Vagina (tissue), 2 donors: Measurements from ENCODE around the gene FCRL1. TPM values are rescaled to one million over a fixed set of nuclear protein-coding genes. Genes with fewer than 3 reads are reported as not detected.

Experiments used
- DNase-seq, 2 donors: peaks; one replicate each; pipeline ENCODE4 v3.0.0-alpha.2; 2017; ENCODE audit errors: extremely low spot score in 2 of 2
- H3K27ac ChIP-seq: fragments of 200-600 bp; sonication (generic); one replicate; pipeline ENCODE4 v1.5.1; 2019
- H3K27me3 ChIP-seq: fragments of 200-600 bp; sonication (generic); one replicate; pipeline ENCODE4 v1.5.1; 2019
- H3K36me3 ChIP-seq, 2 donors: fragments of 200-600 bp; sonication (generic); one replicate each; pipeline ENCODE4 v1.5.1; 2017 to 2019
- H3K4me1 ChIP-seq: fragments of 200-600 bp; sonication (generic); one replicate; pipeline ENCODE4 v1.5.1; 2019
- H3K4me3 ChIP-seq, 2 donors: fragments of 200-600 bp; sonication (generic); 1 replicate in 1 of 2; 2 replicates in 1 of 2; pipeline ENCODE4 v1.5.1; 2016 to 2019
- H3K9me3 ChIP-seq: fragments of 200-600 bp; sonication (generic); one replicate; pipeline ENCODE4 v1.5.1; 2019
- CTCF ChIP-seq, 3 experiments: fragments of 450-650 bp in 2 of 3; fragments of 200-600 bp in 1 of 3; sonication (generic) in 1 of 3; IDR thresholded peaks; one replicate each; pipeline ENCODE4 v1.5.1; 2017 to 2019; ENCODE audit warnings: antibody characterized with exemption in 3 of 3, mild to moderate bottlenecking in 2 of 3, moderate library complexity in 2 of 3
- POLR2A ChIP-seq, 2 donors: fragments of 450-650 bp; IDR thresholded peaks; one replicate each; pipeline ENCODE4 v1.6.1; 2017; ENCODE audit warnings: antibody characterized with exemption in 2 of 2, mild to moderate bottlenecking in 2 of 2, moderate library complexity in 2 of 2
- POLR2AphosphoS5 ChIP-seq, 2 donors: sonication (generic); formaldehyde crosslinking; IDR thresholded peaks; one replicate each; pipeline ENCODE4 v1.9.0; 2017; ENCODE audit warnings: antibody characterized with exemption in 2 of 2, mild to moderate bottlenecking in 2 of 2, low read depth in 1 of 2; ENCODE audit not compliant: insufficient read depth in 1 of 2
- intact Hi-C: fragments of 100-400 bp; cut with DNase I; formaldehyde crosslinking; loops from one replicate; pipeline ENCODE4 v1.15.1; 2023
- total RNA-seq: library from RNA; depleted of rRNA; stranded (reverse); fragments of >200 nt; gene quantifications from one replicate; pipeline ENCODE4 v1.2.3, GENCODE V29; 2016

FCRL1 gene
- total RNA-seq, 1 donor from 2014 or later: 0.49 TPM

GRCh38 chr1:157829210-157829609, 9.3 kb upstream of the FCRL1 start:
- Histone ChIP-seq H3K4me3 (no peak overlapping the region), H3K4me1 (no peaks in the 10 kb centered on the region), H3K36me3 (no peaks in the 10 kb centered on the region), H3K27me3 (no peaks in the 10 kb centered on the region), H3K9me3 (no peaks in the 10 kb centered on the region), H3K27ac (no peak overlapping the region)
- no peak for DNase-seq
- no peak for TF ChIP-seq POLR2AphosphoS5 (IDR thresholded peaks at IDR 0.05; ENCODE audit: insufficient read depth in 1 of 2, low read depth in 1 of 2)
- no peak for TF ChIP-seq CTCF (IDR thresholded peaks at IDR 0.05)
- intact Hi-C loops: no loop called here

- Histone ChIP-seq H3K27ac (no peak overlapping the region), H3K27me3 (no peaks in the 10 kb centered on the region), H3K9me3 (no peaks in the 10 kb centered on the region), H3K4me1 (no peaks in the 10 kb centered on the region), H3K4me3 (no peak overlapping the region), H3K36me3 (no peaks in the 10 kb centered on the region)
- intact Hi-C loops: no loop called here
- no peak for TF ChIP-seq CTCF (IDR thresholded peaks at IDR 0.05)
- no peak for TF ChIP-seq POLR2AphosphoS5 (IDR thresholded peaks at IDR 0.05; ENCODE audit: insufficient read depth in 1 of 2, low read depth in 1 of 2)
- TF ChIP-seq POLR2A (IDR thresholded peaks at IDR 0.05): no peak
- no peak for DNase-seq
Measured at GRCh38 chr1:157820299-157820698, 379 bp upstream of the FCRL1 start.

DNA sequence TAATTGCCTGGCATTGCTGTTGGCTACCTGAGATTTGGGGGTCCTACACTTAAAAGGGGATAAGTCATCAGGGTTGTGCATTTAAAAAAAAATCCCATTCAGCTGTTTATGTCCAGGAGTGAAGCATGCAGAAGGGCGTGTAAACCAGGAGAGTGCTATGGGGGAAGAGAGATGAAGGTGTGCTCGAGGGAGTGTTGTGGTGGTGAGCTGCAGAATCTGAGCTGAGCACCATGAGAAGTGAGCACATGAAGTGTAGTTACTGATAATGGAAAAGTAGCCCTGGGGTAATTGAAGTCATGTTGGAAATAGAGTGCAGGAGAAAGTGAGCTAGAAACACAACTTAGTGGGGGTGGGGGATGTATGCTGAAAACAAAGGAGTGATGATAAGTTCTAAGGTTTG, 705 bp downstream of the FCRL1 start:
- intact Hi-C loops: no loop called here
- no peaks in the 10 kb centered on the region for H3K4me1 ChIP-seq
- H3K36me3 ChIP-seq: no peaks in the 10 kb centered on the region
- no peak overlapping the region for H3K4me3 ChIP-seq
- no peaks in the 10 kb centered on the region for H3K27me3 ChIP-seq
- H3K27ac ChIP-seq: no peak overlapping the region
- no peak for TF ChIP-seq POLR2AphosphoS5 (IDR thresholded peaks at IDR 0.05; ENCODE audit: insufficient read depth in 1 of 2, low read depth in 1 of 2)
- no peak for TF ChIP-seq CTCF (IDR thresholded peaks at IDR 0.05)
- no peak for TF ChIP-seq POLR2A (IDR thresholded peaks at IDR 0.05)
- no peaks in the 10 kb centered on the region for H3K9me3 ChIP-seq
- DNase-seq: no peak

DNA sequence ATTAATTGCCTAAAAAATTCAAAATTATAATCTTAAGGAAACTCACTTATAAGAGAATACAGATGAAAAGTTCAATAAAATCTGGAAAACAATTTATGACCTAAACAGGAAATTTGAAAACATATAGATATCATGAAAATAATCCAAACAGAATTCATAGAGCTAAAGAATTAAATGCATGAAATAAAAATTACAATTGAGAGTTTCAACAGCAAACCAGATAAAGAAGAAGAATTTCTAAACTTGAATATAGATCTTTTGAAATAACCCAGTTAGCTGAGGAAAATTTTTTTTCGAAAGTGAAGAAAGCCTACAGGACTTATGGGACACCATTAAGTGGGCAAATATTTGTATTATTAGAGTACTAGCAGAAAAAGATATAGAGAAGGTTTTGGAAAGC, 6.7 kb downstream of the FCRL1 start:
- Histone ChIP-seq H3K4me1 (no peaks in the 10 kb centered on the region), H3K27me3 (no peaks in the 10 kb centered on the region), H3K27ac (no peak overlapping the region), H3K4me3 (no peak overlapping the region), H3K36me3 (no peaks in the 10 kb centered on the region), H3K9me3 (peaks cover 4% of the 10 kb centered on the region)
- DNase-seq: no peak
- TF ChIP-seq POLR2A (IDR thresholded peaks at IDR 0.05): no peak
- no peak for TF ChIP-seq POLR2AphosphoS5 (IDR thresholded peaks at IDR 0.05; ENCODE audit: insufficient read depth in 1 of 2, low read depth in 1 of 2)
- TF ChIP-seq CTCF (IDR thresholded peaks at IDR 0.05): no peak
- intact Hi-C loops: no loop called here

DNA sequence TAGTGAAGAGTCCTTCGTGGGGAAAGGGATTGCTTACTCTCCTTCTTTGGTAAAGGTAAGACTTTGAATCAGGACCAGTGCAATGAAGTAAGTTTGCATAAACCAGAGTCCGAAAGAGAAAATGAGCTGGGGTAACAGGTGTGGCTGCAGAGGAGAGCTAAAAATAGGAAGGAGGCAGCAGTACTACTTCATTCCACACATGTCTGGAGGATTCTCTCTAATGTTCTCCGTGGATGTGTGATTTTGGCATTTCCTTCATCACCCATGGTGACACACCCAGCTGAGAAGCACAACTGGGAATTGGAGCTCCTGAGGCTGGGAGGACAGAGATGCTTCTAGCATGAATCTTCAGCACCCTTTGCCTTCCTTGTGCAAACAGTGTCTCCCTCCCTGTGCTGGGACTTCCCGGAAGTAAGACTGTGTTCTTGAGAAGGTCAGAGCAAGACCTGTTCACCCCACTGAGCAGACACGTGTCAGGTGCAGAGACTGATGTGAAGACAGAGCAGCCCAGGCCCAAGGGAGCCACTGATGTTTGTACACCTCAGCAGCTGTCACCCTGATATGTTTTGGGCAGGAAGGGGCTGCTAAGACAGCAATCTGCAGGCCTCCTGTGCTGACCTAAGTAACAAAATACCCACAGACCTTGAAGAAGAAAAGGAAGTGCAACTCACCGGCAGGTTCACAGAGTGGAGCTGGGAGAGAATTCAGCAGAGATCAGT, 13.3 kb downstream of the FCRL1 start:
- Histone ChIP-seq H3K27ac (no peak overlapping the region), H3K9me3 (no peaks in the 10 kb centered on the region), H3K4me1 (no peaks in the 10 kb centered on the region), H3K36me3 (no peaks in the 10 kb centered on the region), H3K27me3 (no peaks in the 10 kb centered on the region), H3K4me3 (no peak overlapping the region)
- no peak for TF ChIP-seq CTCF (IDR thresholded peaks at IDR 0.05)
- TF ChIP-seq POLR2A (IDR thresholded peaks at IDR 0.05): no peak
- no peak for TF ChIP-seq POLR2AphosphoS5 (IDR thresholded peaks at IDR 0.05; ENCODE audit: insufficient read depth in 1 of 2, low read depth in 1 of 2)
- DNase-seq: no peak
- intact Hi-C loops: no loop called here
